HG03066 (cell line): ENCODE data around the gene LYAR.
"Not testable (repeated sequence)": the region's sequence is repeated elsewhere in the genome, so short reads cannot be mapped to it uniquely, and the experiment has no call there.

Experiments used
- ATAC-seq: cut with Tn5 transposase; IDR thresholded peaks from one replicate; pipeline ENCODE4 v1.9.1; 2021; ENCODE audit warnings: low read depth; ENCODE audit not compliant: unreplicated experiment

LYAR gene

GRCh38 chr4:4269331-4269731, 20.6 kb downstream of the LYAR start:
- ATAC-seq: no peak

- no peak for ATAC-seq
Measured at GRCh38 chr4:4268776-4269175, 21.2 kb downstream of the LYAR start.

GRCh38 chr4:4267981-4268380, 22.0 kb downstream of the LYAR start:
- no peak for ATAC-seq

GRCh38 chr4:4260185-4260751, 29.7 kb downstream of the LYAR start:
- no peak for ATAC-seq

GRCh38 chr4:4259484-4260100, 30.4 kb downstream of the LYAR start:
- no peak for ATAC-seq

GRCh38 chr4:4257705-4258104, 32.2 kb downstream of the LYAR start:
- not testable (repeated sequence) for ATAC-seq

- ATAC-seq: no peak
Measured at GRCh38 chr4:4256799-4257198, 33.2 kb downstream of the LYAR start.

GRCh38 chr4:4254666-4255065, 35.3 kb downstream of the LYAR start:
- ATAC-seq: no peak

GRCh38 chr4:4254199-4254598, 35.8 kb downstream of the LYAR start:
- no peak for ATAC-seq

GRCh38 chr4:4249866-4250265, 40.1 kb downstream of the LYAR start:
- ATAC-seq: no peak

- not testable (repeated sequence) for ATAC-seq
Measured at GRCh38 chr4:4249342-4249741, 40.6 kb downstream of the LYAR start.

- ATAC-seq: no peak
Measured at GRCh38 chr4:4248885-4249203, 41.1 kb downstream of the LYAR start.

GRCh38 chr4:4248029-4248884, 41.7 kb downstream of the LYAR start, which contains the start of gene TMEM128:
TMEM128 (minus strand) TSS chr4:4248223; CDS start chr4:4248202, 21 bp downstream.
- peak; percentile 97 for ATAC-seq

GRCh38 chr4:4247696-4248028, 42.3 kb downstream of the LYAR start:
- ATAC-seq: peak; percentile 20

GRCh38 chr4:4245172-4245571, 44.8 kb downstream of the LYAR start:
- ATAC-seq: no peak

- ATAC-seq: not testable (repeated sequence)
Measured at GRCh38 chr4:4239551-4239950, 50.4 kb downstream of the LYAR start.

GRCh38 chr4:4233610-4234009, 56.3 kb downstream of the LYAR start:
- ATAC-seq: no peak

GRCh38 chr4:4228356-4228668, 61.6 kb downstream of the LYAR start:
- ATAC-seq: no peak

GRCh38 chr4:4227510-4228355, 62.2 kb downstream of the LYAR start:
- ATAC-seq: no peak

- ATAC-seq: no peak
Measured at GRCh38 chr4:4226606-4227438, 63.1 kb downstream of the LYAR start, which contains the start of gene OTOP1. OTOP1 (minus strand) TSS chr4:4226929; CDS start chr4:4226864, 65 bp downstream.
